Mesothelial cell of epicardium (in vitro differentiated cells): ENCODE results near the gene PTPRH. TPM values are rescaled to one million over a fixed set of nuclear protein-coding genes. Genes with fewer than 3 reads are reported as not detected.

ENCODE experiments used
- DNase-seq, 2 experiments: peaks; one replicate each; pipeline ENCODE4 v3.0.0; 2021; ENCODE audit warnings: low spot score in 2 of 2; ENCODE audit not compliant: unreplicated experiment in 2 of 2
- H3K27ac Mint-ChIP-seq: 2 replicates; pipeline ENCODE4 v1.8.0; 2021; ENCODE audit warnings: mixed read lengths
- H3K27me3 Mint-ChIP-seq: 2 replicates; pipeline ENCODE4 v1.8.0; 2021; ENCODE audit warnings: low read depth, mixed read lengths
- H3K36me3 Mint-ChIP-seq: 2 replicates; pipeline ENCODE4 v1.8.0; 2021; ENCODE audit warnings: mixed read lengths
- H3K4me1 Mint-ChIP-seq: 2 replicates; pipeline ENCODE4 v1.8.0; 2021; ENCODE audit warnings: mixed read lengths
- H3K4me3 Mint-ChIP-seq: 2 replicates; pipeline ENCODE4 v1.8.0; 2021; ENCODE audit warnings: mild to moderate bottlenecking, moderate library complexity, mixed read lengths
- H3K9me3 Mint-ChIP-seq: 2 replicates; pipeline ENCODE4 v1.8.0; 2021; ENCODE audit warnings: mixed read lengths
- CTCF ChIP-seq: fragments of 200-600 bp; sonication (generic); IDR thresholded peaks from one replicate; pipeline ENCODE4 v1.5.0; 2021; ENCODE audit warnings: antibody characterized with exemption; ENCODE audit not compliant: unreplicated experiment
- total RNA-seq: library from RNA; stranded (reverse); gene quantifications from 3 replicates; pipeline ENCODE4 v1.2.1, GENCODE V29; 2021

PTPRH gene
- total RNA-seq, 1 donor from 2014 or later, result 10.4 TPM

GRCh38 chr19:55145232-55145631 lies 64.1 kb downstream of the PTPRH start:
- Mint-ChIP-seq H3K4me1 (peaks cover 23% of the 10 kb centered on the region), H3K27me3 (peaks cover 67% of the 10 kb centered on the region), H3K9me3 (no peaks in the 10 kb centered on the region), H3K4me3 (peak overlapping the region; percentile 18), H3K36me3 (no peaks in the 10 kb centered on the region), H3K27ac (no peak overlapping the region)
- no peak for DNase-seq
- TF ChIP-seq CTCF, result no peak

- no peak overlapping the region for H3K4me3 Mint-ChIP-seq
These were observed 67.6 kb downstream of the PTPRH start for GRCh38 chr19:55141696-55142095.

GRCh38 chr19:55137915-55138314 lies 71.4 kb downstream of the PTPRH start:
- H3K4me1 Mint-ChIP-seq, result peaks cover 4% of the 10 kb centered on the region
- H3K27ac Mint-ChIP-seq, result no peak overlapping the region
- H3K27me3 Mint-ChIP-seq, result peaks cover 8% of the 10 kb centered on the region
- DNase-seq, result no peak
- no peak for TF ChIP-seq CTCF
- no peaks in the 10 kb centered on the region for H3K9me3 Mint-ChIP-seq
- H3K36me3 Mint-ChIP-seq, result no peaks in the 10 kb centered on the region
- H3K4me3 Mint-ChIP-seq, result no peak overlapping the region

More at GRCh38 chr19:55141696-55142095, 67.6 kb downstream of the PTPRH start:
- Mint-ChIP-seq H3K36me3 (no peaks in the 10 kb centered on the region), H3K4me1 (peaks cover 6% of the 10 kb centered on the region), H3K27me3 (peaks cover 37% of the 10 kb centered on the region), H3K9me3 (no peaks in the 10 kb centered on the region), H3K27ac (no peak overlapping the region)
- no peak for DNase-seq
- TF ChIP-seq CTCF, result no peak

GRCh38 chr19:55136399-55137102 lies 72.8 kb downstream of the PTPRH start:
- TF ChIP-seq CTCF, result no peak
- H3K27ac Mint-ChIP-seq, result no peak overlapping the region
- no peak overlapping the region for H3K4me3 Mint-ChIP-seq
- H3K36me3 Mint-ChIP-seq, result no peaks in the 10 kb centered on the region
- DNase-seq, result no peak
- no peaks in the 10 kb centered on the region for H3K9me3 Mint-ChIP-seq
- H3K4me1 Mint-ChIP-seq, result peaks cover 4% of the 10 kb centered on the region
- H3K27me3 Mint-ChIP-seq, result peaks cover 5% of the 10 kb centered on the region

GRCh38 chr19:55134736-55135135 lies 74.6 kb downstream of the PTPRH start:
- no peaks in the 10 kb centered on the region for H3K36me3 Mint-ChIP-seq
- no peak for TF ChIP-seq CTCF
- H3K4me3 Mint-ChIP-seq, result no peak overlapping the region

More at GRCh38 chr19:55134736-55135135, 74.6 kb downstream of the PTPRH start:
- no peaks in the 10 kb centered on the region for H3K9me3 Mint-ChIP-seq
- no peak for DNase-seq
- no peak overlapping the region for H3K27ac Mint-ChIP-seq
- peaks cover 11% of the 10 kb centered on the region for H3K27me3 Mint-ChIP-seq
- H3K4me1 Mint-ChIP-seq, result peaks cover 2% of the 10 kb centered on the region
